ENCODE results near the gene MYO18B.

GRCh38 chr22:25843660-25844405 is 101.8 kb downstream of the MYO18B start:
- TF ChIP-seq, protein P1, sequence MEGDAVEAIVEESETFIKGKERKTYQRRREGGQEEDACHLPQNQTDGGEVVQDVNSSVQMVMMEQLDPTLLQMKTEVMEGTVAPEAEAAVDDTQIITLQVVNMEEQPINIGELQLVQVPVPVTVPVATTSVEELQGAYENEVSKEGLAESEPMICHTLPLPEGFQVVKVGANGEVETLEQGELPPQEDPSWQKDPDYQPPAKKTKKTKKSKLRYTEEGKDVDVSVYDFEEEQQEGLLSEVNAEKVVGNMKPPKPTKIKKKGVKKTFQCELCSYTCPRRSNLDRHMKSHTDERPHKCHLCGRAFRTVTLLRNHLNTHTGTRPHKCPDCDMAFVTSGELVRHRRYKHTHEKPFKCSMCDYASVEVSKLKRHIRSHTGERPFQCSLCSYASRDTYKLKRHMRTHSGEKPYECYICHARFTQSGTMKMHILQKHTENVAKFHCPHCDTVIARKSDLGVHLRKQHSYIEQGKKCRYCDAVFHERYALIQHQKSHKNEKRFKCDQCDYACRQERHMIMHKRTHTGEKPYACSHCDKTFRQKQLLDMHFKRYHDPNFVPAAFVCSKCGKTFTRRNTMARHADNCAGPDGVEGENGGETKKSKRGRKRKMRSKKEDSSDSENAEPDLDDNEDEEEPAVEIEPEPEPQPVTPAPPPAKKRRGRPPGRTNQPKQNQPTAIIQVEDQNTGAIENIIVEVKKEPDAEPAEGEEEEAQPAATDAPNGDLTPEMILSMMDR (IDR thresholded peaks at IDR 0.05; ENCODE audit: insufficient read depth, low read length), result no peak
- TF ChIP-seq, protein P2, sequence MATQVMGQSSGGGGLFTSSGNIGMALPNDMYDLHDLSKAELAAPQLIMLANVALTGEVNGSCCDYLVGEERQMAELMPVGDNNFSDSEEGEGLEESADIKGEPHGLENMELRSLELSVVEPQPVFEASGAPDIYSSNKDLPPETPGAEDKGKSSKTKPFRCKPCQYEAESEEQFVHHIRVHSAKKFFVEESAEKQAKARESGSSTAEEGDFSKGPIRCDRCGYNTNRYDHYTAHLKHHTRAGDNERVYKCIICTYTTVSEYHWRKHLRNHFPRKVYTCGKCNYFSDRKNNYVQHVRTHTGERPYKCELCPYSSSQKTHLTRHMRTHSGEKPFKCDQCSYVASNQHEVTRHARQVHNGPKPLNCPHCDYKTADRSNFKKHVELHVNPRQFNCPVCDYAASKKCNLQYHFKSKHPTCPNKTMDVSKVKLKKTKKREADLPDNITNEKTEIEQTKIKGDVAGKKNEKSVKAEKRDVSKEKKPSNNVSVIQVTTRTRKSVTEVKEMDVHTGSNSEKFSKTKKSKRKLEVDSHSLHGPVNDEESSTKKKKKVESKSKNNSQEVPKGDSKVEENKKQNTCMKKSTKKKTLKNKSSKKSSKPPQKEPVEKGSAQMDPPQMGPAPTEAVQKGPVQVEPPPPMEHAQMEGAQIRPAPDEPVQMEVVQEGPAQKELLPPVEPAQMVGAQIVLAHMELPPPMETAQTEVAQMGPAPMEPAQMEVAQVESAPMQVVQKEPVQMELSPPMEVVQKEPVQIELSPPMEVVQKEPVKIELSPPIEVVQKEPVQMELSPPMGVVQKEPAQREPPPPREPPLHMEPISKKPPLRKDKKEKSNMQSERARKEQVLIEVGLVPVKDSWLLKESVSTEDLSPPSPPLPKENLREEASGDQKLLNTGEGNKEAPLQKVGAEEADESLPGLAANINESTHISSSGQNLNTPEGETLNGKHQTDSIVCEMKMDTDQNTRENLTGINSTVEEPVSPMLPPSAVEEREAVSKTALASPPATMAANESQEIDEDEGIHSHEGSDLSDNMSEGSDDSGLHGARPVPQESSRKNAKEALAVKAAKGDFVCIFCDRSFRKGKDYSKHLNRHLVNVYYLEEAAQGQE (IDR thresholded peaks at IDR 0.05; ENCODE audit: insufficient replicate concordance, low read depth), result no peak
- TF ChIP-seq POLR2AphosphoS5 (IDR thresholded peaks at IDR 0.05; ENCODE audit: low read depth) (no peak), SPI1 (IDR thresholded peaks at IDR 0.05; ENCODE audit: borderline replicate concordance, low read depth) (no peak), GABPA (IDR thresholded peaks at IDR 0.05; ENCODE audit: low read depth) (no peak)
